ENCODE results near the gene SUN3. TPM values are rescaled to one million over a fixed set of nuclear protein-coding genes. Genes with fewer than 3 reads are reported as not detected.

SUN3 gene
- total RNA-seq, 1 experiment from 2014 or later = 0.49 TPM

- Histone ChIP-seq H3K36me3 (ENCODE audit: control insufficient read depth, insufficient read depth, low read length) (no peaks in the 10 kb centered on the region), H3K9me3 (ENCODE audit: control insufficient read depth, insufficient read depth, low read depth, low read length) (no peaks in the 10 kb centered on the region), H3K27ac (ENCODE audit: low read length) (no peak overlapping the region), H3K4me1 (ENCODE audit: control insufficient read depth, insufficient read depth, low read length) (peaks cover 14% of the 10 kb centered on the region), H3K4me3 (ENCODE audit: low read depth in 2 of 2, low read length in 2 of 2) (no peak overlapping the region), H3K27me3 (ENCODE audit: control insufficient read depth, insufficient read depth, low read length) (no peaks in the 10 kb centered on the region)
- CTCF ChIA-PET = no interaction called here
- no TSS peak for BruUV-seq (replicated peaks)
- TF ChIP-seq TCF7L2 (IDR thresholded peaks at IDR 0.05; ENCODE audit: low read depth, low read length) (no peak), REST (IDR thresholded peaks at IDR 0.05; ENCODE audit: insufficient read depth in 1 of 2, low read depth in 2 of 2, low read length in 1 of 2) (no peak), CTCF (IDR thresholded peaks at IDR 0.05) (no peak), POLR2AphosphoS5 (IDR thresholded peaks at IDR 0.05; ENCODE audit: low read depth, low read length) (no peak), SIN3A (IDR thresholded peaks at IDR 0.05; ENCODE audit: borderline replicate concordance, insufficient read depth, low read depth, low read length) (no peak)
- ATAC-seq = no peak
- no peak for DNase-seq (ENCODE audit: low read depth, low spot score)
- intact Hi-C loops (cut with micrococcal nuclease; ENCODE audit: unreplicated experiment) (loop anchor here (5.0 kb wide), 1 partner anchor 48 kb away; the partner anchor contains the start of gene UPP1), in situ Hi-C loops (cut with HindIII; ENCODE audit: low pct_unique_long_range_greater_than_20kb, low sequenced_read_pairs) (no loop called here)
- POLR2A ChIA-PET = no interaction called here
These were observed 10.1 kb upstream of the SUN3 start for GRCh38 chr7:48038815-48039506.

- H3K27ac ChIP-seq (ENCODE audit: low read length) = 0 out of 2 replicates have a peak overlapping the region, but pooled peaks have one; percentile 14
- in situ Hi-C loops (cut with HindIII; ENCODE audit: low pct_unique_long_range_greater_than_20kb, low sequenced_read_pairs) = no loop called here
- BruUV-seq (replicated peaks) = no TSS peak
These were observed 7.1 kb upstream of the SUN3 start for GRCh38 chr7:48035967-48036478.

More at GRCh38 chr7:48035967-48036478, 7.1 kb upstream of the SUN3 start:
- Histone ChIP-seq H3K36me3 (ENCODE audit: control insufficient read depth, insufficient read depth, low read length) (no peaks in the 10 kb centered on the region), H3K4me3 (ENCODE audit: low read depth in 2 of 2, low read length in 2 of 2) (peak overlapping the region; percentile 68 to 86), H3K9me3 (ENCODE audit: control insufficient read depth, insufficient read depth, low read depth, low read length) (no peaks in the 10 kb centered on the region), H3K4me1 (ENCODE audit: control insufficient read depth, insufficient read depth, low read length) (peaks cover 14% of the 10 kb centered on the region), H3K27me3 (ENCODE audit: control insufficient read depth, insufficient read depth, low read length) (no peaks in the 10 kb centered on the region)
- peak; percentile 59 for ATAC-seq
- POLR2A ChIA-PET = interaction anchor here (0.6 kb wide), 1 partner anchor 36 kb away, joined by 3 read pairs; no protein-coding TSS in a partner anchor
- intact Hi-C loops (cut with micrococcal nuclease; ENCODE audit: unreplicated experiment) = loop anchor here (5.0 kb wide), 1 partner anchor 51 kb away; the partner anchor contains the start of gene UPP1
- CTCF ChIA-PET = interaction anchor here (1.0 to 1.5 kb wide), 2 partner anchors 14 to 45 kb away, joined by 3 to 4 read pairs; no protein-coding TSS in a partner anchor
- no peak for DNase-seq (ENCODE audit: low read depth, low spot score)
- no peak for TF ChIP-seq POLR2AphosphoS5 (IDR thresholded peaks at IDR 0.05; ENCODE audit: low read depth, low read length)
- TF ChIP-seq SIN3A (IDR thresholded peaks at IDR 0.05; ENCODE audit: borderline replicate concordance, insufficient read depth, low read depth, low read length) = no peak
- TF ChIP-seq TCF7L2 (IDR thresholded peaks at IDR 0.05; ENCODE audit: low read depth, low read length) = no peak
- no peak for TF ChIP-seq CTCF (IDR thresholded peaks at IDR 0.05)
- no peak for TF ChIP-seq REST (IDR thresholded peaks at IDR 0.05; ENCODE audit: insufficient read depth in 1 of 2, low read depth in 2 of 2, low read length in 1 of 2)
